Esophagus muscularis mucosa (tissue), 4 donors: Measurements from ENCODE around the gene EXOC6B.

Experiments
- CTCF ChIP-seq, 3 experiments: fragments of 200-600 bp in 2 of 3; fragments of 450-650 bp in 1 of 3; sonication (generic) in 2 of 3; IDR thresholded peaks; one replicate each; pipeline ENCODE4 v1.5.1; 2017 to 2019; ENCODE audit warnings: antibody characterized with exemption in 3 of 3, mild to moderate bottlenecking in 2 of 3, moderate library complexity in 1 of 3
- EP300 ChIP-seq: sonication (generic); formaldehyde crosslinking; IDR thresholded peaks from one replicate; pipeline ENCODE4 v1.6.1; 2017; ENCODE audit warnings: antibody characterized with exemption
- POLR2A ChIP-seq: fragments of 450-650 bp; IDR thresholded peaks from one replicate; pipeline ENCODE4 v1.6.1; 2017; ENCODE audit warnings: antibody characterized with exemption, moderate library complexity, mild to moderate bottlenecking, low read depth
- POLR2AphosphoS5 ChIP-seq, 2 donors: sonication (generic); formaldehyde crosslinking; IDR thresholded peaks; one replicate each; pipeline ENCODE4 v1.6.1; 2017; ENCODE audit warnings: antibody characterized with exemption in 2 of 2

- TF ChIP-seq CTCF (IDR thresholded peaks at IDR 0.05) (no peak), POLR2AphosphoS5 (IDR thresholded peaks at IDR 0.05) (no peak), EP300 (no peak), POLR2A (no peak)
Measured at GRCh38 chr2:72661985-72662384, 163.8 kb downstream of the EXOC6B start.
